Gastroesophageal sphincter (tissue), 4 donors: ENCODE results near the gene ATP7A. TPM values are rescaled to one million over a fixed set of nuclear protein-coding genes. Genes with fewer than 3 reads are reported as not detected.
A peak's percentile ranks its signal among the peaks of the same experiment; 100 is the strongest.

Source experiments
- ATAC-seq: fragments of 150-250 bp; one replicate; pipeline ENCODE4 v1.9.1; 2016; ENCODE audit warnings: mild to moderate bottlenecking, moderate library complexity
- H3K27ac ChIP-seq, 4 donors: fragments of 200-600 bp; sonication (generic) in 3 of 4; 1 replicate in 3 of 4; 2 replicates in 1 of 4; pipeline ENCODE4 v1.5.1; 2016 to 2019
- H3K27me3 ChIP-seq: fragments of 200-600 bp; sonication (generic); one replicate; pipeline ENCODE4 v1.5.1; 2019
- H3K36me3 ChIP-seq, 2 donors: fragments of 200-600 bp; sonication (generic); one replicate each; pipeline ENCODE4 v1.5.1; 2019; ENCODE audit warnings: control low read depth in 1 of 2
- H3K4me1 ChIP-seq, 3 donors: fragments of 200-600 bp; sonication (generic); 1 replicate in 2 of 3; 2 replicates in 1 of 3; pipeline ENCODE4 v1.5.1; 2016 to 2019; ENCODE audit warnings: control low read depth in 2 of 3
- H3K4me3 ChIP-seq, 2 donors: fragments of 200-600 bp; sonication (generic); one replicate each; pipeline ENCODE4 v1.5.1; 2019; ENCODE audit warnings: mild to moderate bottlenecking in 1 of 2, moderate library complexity in 1 of 2
- H3K9me3 ChIP-seq, 3 donors: fragments of 200-600 bp; sonication (generic); one replicate each; pipeline ENCODE4 v1.5.1; 2017 to 2019; ENCODE audit warnings: control low read depth in 2 of 3
- CTCF ChIP-seq, 4 experiments: fragments of 200-600 bp in 2 of 4; fragments of 450-650 bp in 2 of 4; sonication (generic) in 1 of 4; IDR thresholded peaks; one replicate each; pipeline ENCODE4 v1.5.1; 2017 to 2019; ENCODE audit warnings: antibody characterized with exemption in 4 of 4, mild to moderate bottlenecking in 2 of 4, moderate library complexity in 2 of 4
- EP300 ChIP-seq: sonication (generic); formaldehyde crosslinking; IDR thresholded peaks from one replicate; pipeline ENCODE4 v1.6.1; 2017; ENCODE audit warnings: antibody characterized with exemption, mild to moderate bottlenecking
- POLR2A ChIP-seq, 2 donors: fragments of 450-650 bp; IDR thresholded peaks; one replicate each; pipeline ENCODE4 v1.6.1; 2017; ENCODE audit warnings: antibody characterized with exemption in 2 of 2, mild to moderate bottlenecking in 2 of 2, moderate library complexity in 1 of 2
- POLR2AphosphoS5 ChIP-seq: sonication (generic); formaldehyde crosslinking; IDR thresholded peaks from one replicate; pipeline ENCODE4 v1.6.1; 2017; ENCODE audit warnings: antibody characterized with exemption
- WGBS, 2 donors: methylation state at CpG; one replicate each; pipeline ENCODE4 v1.1.5; 2018; ENCODE audit warnings: low coverage in 1 of 2; 5-methylcytosine and 5-hydroxymethylcytosine counted together
- total RNA-seq, 4 donors: library from RNA; depleted of rRNA; stranded (reverse); fragments of >200 nt; gene quantifications; one replicate each; pipeline ENCODE4 v1.1.0, GENCODE V29; 2016

The ATP7A gene
- total RNA-seq, 4 donors from 2014 or later: 8.6 to 21.2 (median 12.7) TPM

GRCh38 chrX:77894921-77895886 lies 15.3 kb upstream of the ATP7A start, which contains the start of gene MAGT1:
Gene MAGT1, minus strand, starts transcription at chrX:77895435. Its CDS starts 25 bp downstream, at chrX:77895410.
- WGBS, 2 donors: 0 to 45% methylated on average over 9 to 37 of the region's 49 CpGs

DNA sequence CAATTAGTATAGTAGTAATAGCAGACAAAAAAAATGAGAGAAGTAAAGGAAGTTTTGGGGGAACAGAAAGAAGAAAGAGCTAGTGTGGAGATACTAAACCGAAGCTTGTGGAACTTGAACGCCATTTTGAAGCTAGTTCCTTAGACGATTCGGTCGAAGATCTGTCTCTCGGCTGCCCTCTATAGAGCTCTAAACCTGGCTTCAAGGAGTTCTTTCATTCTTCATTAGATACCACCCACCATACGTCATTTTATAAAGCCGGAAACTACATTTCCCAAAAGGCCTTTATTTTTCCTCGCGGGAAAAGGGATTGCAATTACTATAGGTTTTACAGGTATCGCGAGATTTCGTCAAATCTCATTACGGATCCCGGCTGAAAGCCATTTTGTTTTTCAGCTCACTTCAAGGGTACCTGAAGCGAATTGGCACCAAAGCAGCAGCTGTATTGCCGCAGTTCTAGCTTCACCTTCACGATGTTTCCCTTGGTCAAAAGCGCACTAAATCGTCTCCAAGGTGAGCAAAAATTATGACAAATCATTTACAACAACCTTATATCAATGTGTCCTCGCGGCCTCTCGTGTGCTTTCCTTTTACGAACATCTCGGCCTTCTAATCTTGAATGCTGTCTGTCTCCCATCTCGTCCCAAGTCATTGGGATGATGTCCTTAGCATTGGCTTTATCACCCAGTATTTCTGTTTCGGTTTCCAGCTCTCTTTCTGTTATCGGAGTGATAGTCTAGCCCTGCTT lies 11.2 kb upstream of the ATP7A start, which contains the start of gene COX7B:
TSS of gene COX7B (plus strand) at position 388 of the 748 bp plus-strand sequence. CDS start at position 474, 86 bp downstream.
- peak within 1 kb of the TSS; percentile 60 to 99 for H3K4me3 ChIP-seq
- peaks cover 0 to 18% of the 10 kb centered on the region in 2 donors for H3K36me3 ChIP-seq
- no peaks in the 10 kb centered on the region for H3K27me3 ChIP-seq
- peaks cover 0 to 22% (median 0%) of the 10 kb centered on the region in 3 donors for H3K4me1 ChIP-seq
- peak; percentile 82 for ATAC-seq
- 1 to 40% methylated on average over 23 to 26 of the region's 28 CpGs for whole genome bisulfite sequencing, 2 donors
- H3K9me3 ChIP-seq: no peaks in the 10 kb centered on the region
- peak within 1 kb of the TSS; percentile 79 to 98 (median 84) for H3K27ac ChIP-seq
- peak; percentile 34 to 54 for TF ChIP-seq POLR2A (IDR thresholded peaks at IDR 0.05)
- no peak for TF ChIP-seq EP300
- peak; percentile 16 to 47 (median 38) for TF ChIP-seq CTCF (IDR thresholded peaks at IDR 0.05)
- TF ChIP-seq POLR2AphosphoS5: peak; percentile 78

More at GRCh38 chrX:77894921-77895886, 15.3 kb upstream of the ATP7A start, which contains the start of gene MAGT1:
- no peaks in the 10 kb centered on the region for H3K9me3 ChIP-seq
- peak within 1 kb of the TSS; percentile 64 to 100 for H3K4me3 ChIP-seq
- peaks cover 0 to 24% (median 6%) of the 10 kb centered on the region in 3 donors for H3K4me1 ChIP-seq
- no peaks in the 10 kb centered on the region for H3K36me3 ChIP-seq
- TF ChIP-seq CTCF (IDR thresholded peaks at IDR 0.05) (no peak), POLR2A (IDR thresholded peaks at IDR 0.05) (peak; percentile 78 to 86), POLR2AphosphoS5 (peak; percentile 96)
- peak; percentile 97 for ATAC-seq
- H3K27ac ChIP-seq: peak within 1 kb of the TSS; percentile 91 to 100 (median 92)
- H3K27me3 ChIP-seq: no peaks in the 10 kb centered on the region

DNA sequence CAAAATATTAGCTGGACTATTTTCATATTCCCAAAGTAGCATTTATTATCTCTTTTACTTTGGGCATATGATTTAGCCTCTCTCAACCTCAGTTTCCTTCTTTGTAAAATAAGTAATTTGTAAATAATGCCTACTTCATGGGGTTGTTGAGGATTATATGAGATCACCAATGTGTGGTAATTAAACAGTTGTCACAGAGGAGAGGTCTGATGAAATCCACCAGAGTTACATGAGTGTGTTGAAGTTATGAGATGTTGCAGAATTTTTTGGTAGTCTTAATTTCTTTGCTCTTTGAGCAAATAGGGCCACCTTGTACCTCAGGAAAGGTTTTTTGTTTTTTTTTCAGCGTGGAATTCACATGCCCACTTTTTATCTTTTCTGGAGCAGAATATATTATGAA lies 9.8 kb upstream of the ATP7A start:
- Histone ChIP-seq H3K36me3 (peaks cover 0 to 32% of the 10 kb centered on the region in 2 donors), H3K27me3 (no peaks in the 10 kb centered on the region), H3K4me1 (peaks cover 0 to 21% (median 0%) of the 10 kb centered on the region in 3 donors), H3K9me3 (no peaks in the 10 kb centered on the region), H3K4me3 (peak overlapping the region; percentile 60 to 99), H3K27ac (peak overlapping the region; percentile 79 to 98 (median 82))
- TF ChIP-seq POLR2A (IDR thresholded peaks at IDR 0.05): no peak
- no peak for TF ChIP-seq POLR2AphosphoS5
- no peak for TF ChIP-seq CTCF (IDR thresholded peaks at IDR 0.05)
- no peak for TF ChIP-seq EP300
- 63 to 89% methylated on average over 1 of the region's 1 CpG for WGBS, 2 donors
- no peak for ATAC-seq

DNA sequence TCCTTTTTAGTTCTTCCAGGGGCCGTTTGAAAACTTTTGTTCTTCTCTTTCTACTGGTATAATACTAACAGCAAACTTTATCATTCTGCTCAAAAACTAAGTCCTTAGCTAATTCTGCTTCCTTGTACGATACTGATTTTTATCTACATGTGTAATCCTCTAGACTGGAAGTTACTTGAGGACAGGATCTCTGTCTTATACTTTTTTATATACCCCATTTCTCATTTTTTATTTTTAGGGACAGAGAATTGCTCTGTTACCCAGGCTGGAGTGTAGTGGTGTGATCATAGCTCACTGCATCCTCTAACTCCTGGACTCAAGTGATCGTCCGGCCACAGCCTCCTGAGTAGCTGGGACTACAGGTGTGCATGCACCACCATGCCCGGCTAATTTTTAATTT lies 9.0 kb upstream of the ATP7A start:
- peaks cover 0 to 21% (median 0%) of the 10 kb centered on the region in 3 donors for H3K4me1 ChIP-seq
- WGBS, 2 donors: 71 to 74% methylated on average over 2 to 5 of the region's 5 CpGs
- no peaks in the 10 kb centered on the region for H3K9me3 ChIP-seq
- no peaks in the 10 kb centered on the region for H3K27me3 ChIP-seq
- H3K4me3 ChIP-seq: no peak overlapping the region
- H3K27ac ChIP-seq: peak overlapping the region in 1 of 4 donors; percentile 84
- TF ChIP-seq POLR2A (IDR thresholded peaks at IDR 0.05) (no peak), POLR2AphosphoS5 (no peak), EP300 (no peak), CTCF (IDR thresholded peaks at IDR 0.05) (no peak)
- peaks cover 0 to 40% of the 10 kb centered on the region in 2 donors for H3K36me3 ChIP-seq
- no peak for ATAC-seq
